Measurements from ENCODE around the gene SRPK2. TPM values are rescaled to one million over a fixed set of nuclear protein-coding genes. Genes with fewer than 3 reads are reported as not detected.
"Not testable (repeated sequence)": the region's sequence is repeated elsewhere in the genome, so short reads cannot be mapped to it uniquely, and the experiment has no call there.

SRPK2 gene
- total RNA-seq, 1 experiment from 2014 or later: 17.4 TPM

DNA sequence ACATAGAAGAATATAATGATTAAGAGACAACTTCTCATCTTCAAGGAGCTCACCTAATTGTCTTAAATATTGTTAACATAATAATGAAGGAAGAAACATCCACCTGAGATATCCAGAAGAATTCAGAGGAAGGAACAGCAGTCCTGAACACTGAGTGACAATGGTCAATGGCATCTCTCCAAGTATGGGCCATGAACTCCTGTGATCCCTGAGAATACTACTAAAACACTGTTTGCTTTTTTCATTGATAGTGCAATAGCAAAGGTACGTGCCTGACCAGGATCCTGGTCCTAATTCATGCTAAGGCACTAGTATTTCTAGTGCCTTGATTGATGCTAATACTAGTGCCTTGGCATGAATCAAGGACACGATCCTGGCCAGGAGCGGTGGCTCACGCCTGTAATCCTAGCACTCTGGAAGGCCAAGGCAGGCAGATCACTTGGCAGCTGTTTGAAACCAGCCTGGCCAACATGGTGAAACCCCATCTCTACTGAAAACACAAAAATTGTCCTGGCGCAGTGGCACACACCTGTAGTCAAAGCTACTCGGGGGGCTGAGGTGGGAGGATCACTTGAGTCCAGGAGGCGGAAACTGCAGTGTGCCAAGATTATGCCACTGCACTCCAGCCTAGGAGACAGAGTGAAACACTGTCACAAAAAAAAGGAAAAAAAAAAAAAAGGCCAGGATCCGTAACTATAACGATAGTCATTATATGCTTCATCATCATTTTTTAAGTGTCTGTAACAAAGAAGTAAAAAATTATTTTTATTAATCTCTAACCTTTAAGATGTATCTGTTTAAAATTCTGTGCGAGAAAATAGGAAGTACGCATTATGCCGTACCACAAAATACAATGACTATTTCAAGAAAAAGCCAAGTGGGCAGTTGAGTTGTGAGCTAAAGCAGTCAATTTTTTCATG, 49.1 kb downstream of the SRPK2 start:
- no peak for DNase-seq (ENCODE audit: low spot score)

DNA sequence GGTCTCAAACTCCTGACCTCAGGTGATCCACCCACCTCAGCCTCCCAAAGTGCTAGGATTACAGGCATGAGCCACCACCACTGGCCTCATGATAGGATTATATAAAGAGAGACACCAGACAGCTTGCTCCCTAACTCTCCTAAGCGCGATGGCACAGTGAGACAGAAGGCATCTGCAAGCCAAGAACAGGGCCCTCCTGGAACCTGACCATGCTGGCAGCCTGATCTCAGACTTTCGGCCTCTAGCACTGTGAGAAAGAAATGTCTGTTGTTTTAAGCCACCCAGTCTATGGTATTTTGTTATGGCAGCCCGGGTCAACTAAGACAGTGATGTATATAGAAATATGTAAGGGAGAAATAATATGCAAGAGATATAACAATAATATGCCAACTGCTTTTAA, 51.2 kb downstream of the SRPK2 start:
- DNase-seq (ENCODE audit: low spot score): no peak

DNA sequence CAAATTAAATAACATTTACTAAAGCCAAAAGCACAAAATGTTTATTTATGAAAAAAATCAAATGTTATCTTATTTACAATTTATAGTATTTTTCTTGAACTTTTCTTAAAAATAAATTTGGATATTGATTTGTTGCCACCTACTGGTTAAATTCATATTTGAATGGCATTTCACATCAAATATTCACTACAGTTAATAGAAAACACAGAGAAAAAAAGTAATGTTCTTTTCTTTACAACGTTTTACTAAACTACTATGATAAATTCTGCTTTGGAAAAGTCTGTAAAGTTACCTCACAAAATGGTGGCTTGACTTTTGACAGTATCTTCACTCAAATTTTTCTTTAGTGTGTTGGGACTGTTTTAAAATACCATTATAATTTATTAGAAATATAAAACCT, 52.7 kb downstream of the SRPK2 start:
- DNase-seq (ENCODE audit: low spot score): peak; percentile 50

DNA sequence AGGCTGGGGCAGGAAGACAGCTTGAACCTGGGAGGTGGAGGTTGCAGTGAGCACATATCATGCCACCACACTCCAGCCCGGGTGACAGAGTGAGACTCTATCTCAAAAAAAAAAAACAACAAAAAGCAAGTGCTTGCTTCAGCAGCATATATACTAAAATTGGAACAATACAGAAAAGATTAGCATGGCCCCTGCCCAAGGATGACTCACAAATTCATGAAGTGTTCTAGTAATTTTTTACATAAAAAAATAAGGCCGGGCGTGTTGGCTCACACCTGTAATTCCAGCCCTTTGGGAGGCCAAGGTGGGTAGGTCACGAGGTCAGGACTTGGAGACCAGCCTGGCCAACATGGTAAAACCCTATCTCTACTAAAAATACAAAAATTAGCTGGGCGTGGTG, 56.1 kb downstream of the SRPK2 start:
- not testable (repeated sequence) for DNase-seq (ENCODE audit: low spot score)

DNA sequence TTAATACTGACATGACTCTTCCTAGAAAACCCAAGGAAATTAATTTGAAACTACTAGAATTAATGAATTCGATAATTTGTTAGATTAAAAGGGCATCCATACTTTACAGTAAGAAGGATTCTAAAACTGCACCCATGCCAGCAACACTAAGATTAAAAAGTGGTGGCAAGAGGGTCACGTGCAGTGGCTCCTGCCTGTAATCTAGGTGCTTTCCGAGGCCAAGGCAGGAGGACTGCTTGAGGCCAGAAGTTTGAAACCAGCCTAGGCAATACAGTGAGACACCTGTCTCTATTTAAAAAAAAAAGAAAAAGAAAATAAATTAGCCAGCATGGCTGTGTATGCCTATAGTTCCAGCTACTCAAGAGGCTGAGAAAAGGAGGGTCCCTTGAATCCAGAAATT, 58.2 kb downstream of the SRPK2 start:
- DNase-seq (ENCODE audit: low spot score): no peak

DNA sequence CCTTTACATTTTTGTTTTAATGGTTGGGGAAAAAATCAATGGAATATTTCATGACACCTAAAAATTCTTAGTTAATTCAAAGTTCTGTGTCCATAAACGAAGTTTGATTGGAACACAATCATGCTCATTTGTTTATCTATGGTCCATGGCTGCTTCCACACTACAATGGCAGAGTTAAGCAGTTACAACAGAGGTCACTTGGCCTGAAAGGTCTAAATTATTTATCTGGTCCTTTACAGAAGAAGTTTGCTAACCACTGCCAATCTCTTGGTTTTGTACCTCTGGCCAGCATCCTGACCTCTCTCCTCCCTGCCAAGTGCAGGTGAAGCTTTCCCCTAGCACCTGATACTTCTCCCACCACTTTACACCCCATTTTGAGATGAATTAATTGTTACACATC, 61.5 kb downstream of the SRPK2 start:
- no peak for DNase-seq (ENCODE audit: low spot score)

DNA sequence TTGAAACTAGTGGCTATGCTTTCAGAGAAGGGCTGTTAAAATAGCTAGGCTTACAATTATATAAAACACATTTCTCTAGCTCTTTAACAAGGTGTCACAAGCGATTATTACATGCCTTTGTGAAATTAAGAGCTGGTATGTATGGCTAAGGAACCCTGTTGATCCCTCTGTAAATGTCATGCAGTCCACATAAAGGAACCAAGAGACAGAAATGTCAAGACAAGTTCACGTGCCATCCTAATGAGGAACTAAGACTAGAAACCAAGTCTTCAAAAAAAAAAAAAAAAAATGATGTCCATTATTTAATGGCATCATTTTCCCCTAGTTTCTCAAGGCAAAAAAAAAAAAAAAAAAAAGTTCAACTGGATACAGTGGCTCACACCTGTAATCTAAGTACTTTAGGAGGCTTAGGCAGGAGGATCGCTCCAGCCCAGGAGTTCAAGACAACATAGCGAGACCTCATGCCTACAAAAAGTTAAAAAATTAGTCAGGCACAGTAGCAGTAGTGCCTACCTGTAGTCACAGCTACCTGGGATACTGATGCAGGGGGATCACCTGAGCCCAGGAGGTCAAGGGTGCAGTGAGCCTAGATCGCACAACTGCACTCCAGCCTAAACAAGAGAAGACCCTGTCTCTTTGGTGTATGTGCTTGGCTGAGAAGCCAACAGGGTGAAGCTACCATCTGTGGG, 63.4 kb downstream of the SRPK2 start:
- no peak for DNase-seq (ENCODE audit: low spot score)

DNA sequence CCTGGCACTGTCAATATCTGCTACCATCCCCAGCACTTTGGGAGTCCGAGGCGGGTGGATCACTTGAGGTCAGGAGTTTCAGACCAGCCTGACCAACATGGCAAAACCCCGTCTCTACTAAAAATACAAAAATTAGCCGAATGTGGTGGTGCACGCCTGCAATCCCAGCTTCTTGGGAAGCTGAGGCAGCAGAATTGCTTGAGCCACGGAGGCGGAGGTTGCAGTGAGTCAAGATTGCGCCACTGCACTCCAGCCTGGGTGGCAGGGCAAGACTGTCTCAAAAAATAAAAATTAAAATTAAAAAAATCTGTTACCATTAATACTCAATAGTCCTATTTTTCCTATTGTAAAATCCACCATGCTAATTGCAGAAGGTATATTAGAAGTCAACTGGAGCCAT, 64.1 kb downstream of the SRPK2 start:
- DNase-seq (ENCODE audit: low spot score): not testable (repeated sequence)

DNA sequence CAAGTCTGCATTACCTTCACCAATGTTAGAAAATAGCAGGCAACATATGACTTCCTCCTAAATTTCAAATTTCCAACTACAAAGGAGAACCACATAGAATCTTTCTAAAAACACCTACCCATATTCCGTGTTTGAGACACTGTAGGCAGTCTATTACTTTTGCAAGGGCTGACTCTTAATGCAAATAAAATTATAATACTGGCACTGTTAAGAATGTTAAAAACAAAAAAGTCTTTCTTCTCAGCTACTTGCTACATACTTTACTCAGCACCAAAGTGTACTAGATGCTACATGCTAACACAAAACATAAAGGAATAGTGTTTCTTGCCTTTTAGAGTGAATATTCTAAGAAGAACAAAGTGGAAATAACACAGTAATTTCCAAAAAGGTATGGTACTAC, 65.4 kb downstream of the SRPK2 start:
- no peak for DNase-seq (ENCODE audit: low spot score)

DNA sequence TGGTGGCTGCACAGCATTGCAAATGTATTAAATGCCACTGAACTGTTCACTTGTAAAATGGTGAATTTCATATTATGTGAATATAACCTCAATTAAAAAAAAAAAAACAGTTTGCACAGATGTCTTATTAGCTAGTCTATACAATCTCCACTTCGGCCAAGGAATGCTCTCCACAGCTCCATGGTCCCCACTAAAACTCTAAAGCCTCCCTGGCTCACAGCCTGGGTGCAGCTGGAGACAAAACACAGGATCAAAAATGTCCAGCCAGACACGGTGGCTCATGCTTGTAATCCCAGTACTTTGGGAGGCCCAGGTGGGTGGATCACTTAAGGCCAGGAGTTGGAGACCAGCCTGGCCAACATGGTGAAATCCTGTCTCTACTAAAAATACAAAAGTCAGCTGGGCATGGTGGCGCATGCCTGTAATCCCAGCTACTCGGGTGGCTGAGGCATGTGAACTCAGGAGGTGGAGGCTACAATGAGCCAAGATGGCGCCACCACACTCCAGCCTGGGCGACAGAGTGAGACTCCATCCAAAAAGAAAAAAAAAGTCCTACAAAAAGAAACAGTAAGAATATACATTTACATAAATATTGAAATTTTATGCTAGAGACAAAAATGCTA, 66.0 kb downstream of the SRPK2 start:
- no peak for DNase-seq (ENCODE audit: low spot score)

DNA sequence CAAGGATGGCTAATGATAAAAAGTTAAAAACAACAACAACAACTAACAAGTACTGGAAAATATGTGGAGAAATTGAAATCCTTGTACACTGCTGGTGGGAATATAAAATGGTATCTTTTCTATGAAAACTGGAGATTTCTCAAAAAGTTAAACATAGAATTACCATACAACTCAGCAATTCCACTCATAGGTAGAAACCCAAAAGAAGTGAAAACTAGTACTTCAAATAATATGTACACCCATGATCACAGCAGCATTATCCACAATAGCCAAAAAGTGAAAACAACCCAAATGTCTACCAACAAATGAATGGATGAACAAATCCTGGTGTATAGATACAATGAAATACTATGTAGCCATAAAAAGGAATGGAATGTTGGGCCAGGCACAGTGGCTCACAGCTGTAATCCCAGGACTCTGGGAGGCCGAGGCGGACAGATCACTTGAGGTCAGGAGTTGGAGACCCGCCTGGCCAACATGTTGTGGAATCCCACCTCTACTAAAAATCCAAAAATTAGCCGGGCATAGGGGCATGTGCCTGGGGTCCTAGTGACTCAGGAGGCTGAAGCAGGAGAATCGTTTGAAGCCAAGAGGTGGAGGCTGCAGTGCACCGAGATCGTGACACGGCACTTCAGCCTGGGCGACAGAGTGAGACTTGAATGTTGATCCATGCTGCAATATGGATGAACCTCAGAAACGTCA, 66.8 kb downstream of the SRPK2 start:
- DNase-seq (ENCODE audit: low spot score): no peak

DNA sequence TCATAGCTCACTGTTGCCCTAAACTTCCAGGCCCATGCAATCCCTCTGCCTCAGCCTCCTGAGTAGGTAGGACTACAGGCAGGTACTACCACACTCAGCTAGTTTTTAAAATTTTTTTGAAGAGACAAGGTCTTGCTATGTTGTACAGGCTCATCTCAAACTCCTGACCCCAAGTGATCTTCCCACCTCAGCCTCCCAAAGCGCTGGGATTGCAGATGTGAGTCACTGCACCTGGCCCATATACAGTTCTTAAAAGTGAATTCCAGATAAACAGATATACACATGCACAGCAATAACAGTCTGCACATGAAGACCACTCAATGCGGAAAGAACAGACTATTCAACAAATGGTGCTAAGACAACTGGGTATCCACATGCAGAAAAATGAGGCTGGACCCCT, 67.8 kb downstream of the SRPK2 start:
- no peak for DNase-seq (ENCODE audit: low spot score)

DNA sequence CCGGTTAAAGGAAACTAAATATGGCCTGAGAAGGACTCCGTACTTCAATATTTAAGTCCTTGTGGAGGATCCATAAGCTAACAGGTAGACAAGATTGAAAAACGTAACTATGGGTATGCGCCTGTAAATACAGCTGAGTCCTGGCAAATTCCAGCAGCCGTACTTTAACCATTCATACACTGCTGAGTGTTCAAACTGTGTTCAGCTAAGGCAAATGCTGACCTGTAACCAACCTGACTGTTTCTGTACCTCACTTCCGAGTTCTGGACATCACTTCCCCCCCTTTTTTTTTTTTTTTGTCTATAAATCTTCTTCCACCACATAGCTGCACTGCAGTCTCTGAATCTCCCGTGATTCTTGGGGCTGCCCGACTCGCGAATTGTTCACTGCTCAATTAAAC, 69.1 kb downstream of the SRPK2 start:
- DNase-seq (ENCODE audit: low spot score): no peak

DNA sequence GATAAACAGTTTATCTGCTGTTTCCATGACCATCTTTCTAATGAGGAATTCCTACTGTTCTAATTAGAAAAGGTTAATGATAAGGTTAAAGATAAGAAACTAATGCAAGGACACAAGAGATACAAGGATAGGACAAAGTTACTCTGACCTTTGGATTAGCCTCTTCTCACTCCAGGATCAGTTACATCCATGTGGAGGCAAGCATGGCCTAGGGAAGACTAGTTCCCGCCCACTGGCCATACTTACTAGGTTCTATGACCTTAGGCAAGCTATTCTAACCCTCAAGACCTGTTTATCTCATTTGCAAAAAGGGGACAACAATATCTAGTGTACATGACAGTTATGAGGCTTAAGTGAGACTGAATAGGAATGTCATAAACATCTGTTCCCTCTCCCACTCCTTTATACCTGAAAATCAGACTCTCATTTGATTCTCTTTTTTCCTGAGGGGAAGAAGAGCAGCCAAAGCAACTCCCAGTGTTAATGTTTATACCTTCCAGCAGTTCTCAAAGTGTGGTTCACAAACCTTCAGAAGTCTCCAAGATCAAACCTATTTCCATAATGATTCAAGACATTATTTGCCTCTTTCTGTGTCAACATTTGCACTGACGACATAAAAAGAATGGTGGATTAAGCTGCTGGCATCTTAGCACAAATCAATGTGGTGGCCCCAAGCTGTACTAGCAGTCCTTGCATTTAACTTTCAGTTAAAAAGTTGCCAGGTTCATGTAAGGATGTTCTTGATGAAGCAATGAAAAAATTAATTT, 72.0 kb downstream of the SRPK2 start:
- no peak for DNase-seq (ENCODE audit: low spot score)

DNA sequence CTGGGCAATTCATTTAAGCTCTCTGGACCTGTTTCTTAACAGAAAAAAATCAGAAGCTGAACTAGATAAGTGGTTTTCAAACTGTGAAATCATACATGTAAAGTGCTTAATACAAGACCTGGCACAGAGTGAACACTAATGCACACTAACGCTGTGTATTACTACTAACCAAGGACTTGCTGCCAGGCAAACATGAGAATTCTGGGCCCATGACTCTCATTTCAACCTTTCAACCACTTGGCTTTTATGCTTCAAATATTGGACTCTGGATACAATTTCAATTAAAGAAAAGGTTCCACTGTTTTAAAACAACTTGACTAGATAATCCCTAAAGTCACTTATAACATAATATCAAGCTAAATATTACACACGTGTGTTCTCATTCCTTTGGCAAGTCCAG, 73.4 kb downstream of the SRPK2 start:
- no peak for DNase-seq (ENCODE audit: low spot score)

DNA sequence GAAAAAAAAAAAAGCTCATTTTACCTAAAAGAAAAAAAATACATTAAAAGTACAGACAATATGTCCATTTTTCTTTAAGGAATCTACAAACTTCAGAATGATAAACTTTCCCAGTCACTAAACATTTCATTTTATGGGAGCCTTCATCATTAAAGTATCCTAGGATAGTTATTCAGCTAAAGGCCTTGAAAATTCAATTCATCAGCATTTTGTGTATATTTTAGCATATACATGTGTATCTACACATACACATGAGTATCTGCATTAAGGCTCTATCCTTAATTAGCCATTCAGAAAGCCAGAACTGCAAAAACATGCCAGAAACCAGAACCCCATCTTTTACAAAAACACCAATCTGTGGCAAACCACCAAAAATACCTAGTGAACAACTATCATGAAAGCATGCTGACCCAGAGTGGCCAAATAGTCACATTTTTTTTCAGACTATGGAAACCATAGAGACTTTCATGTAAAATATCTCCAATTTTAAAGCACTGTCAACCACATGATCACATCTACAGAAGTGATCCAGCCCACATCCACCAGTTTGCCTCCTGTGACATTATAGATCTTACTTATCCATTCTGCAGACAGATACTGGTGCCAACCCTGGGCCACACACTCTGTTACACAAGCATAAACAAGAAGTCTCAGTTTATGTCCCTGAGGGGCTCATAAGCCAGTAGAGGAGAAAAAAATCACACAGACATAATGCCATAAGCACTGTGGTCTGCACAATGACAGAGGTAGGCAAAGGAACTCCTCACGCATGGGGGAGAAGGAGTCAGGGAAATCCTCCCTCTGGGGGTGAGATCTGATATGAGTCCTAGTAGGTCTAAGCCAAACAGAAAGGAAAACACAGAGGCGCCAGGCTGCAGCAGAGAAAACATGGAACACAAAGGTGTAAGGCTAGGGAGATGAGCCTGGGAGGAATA, 79.2 kb downstream of the SRPK2 start:
- DNase-seq (ENCODE audit: low spot score): no peak

DNA sequence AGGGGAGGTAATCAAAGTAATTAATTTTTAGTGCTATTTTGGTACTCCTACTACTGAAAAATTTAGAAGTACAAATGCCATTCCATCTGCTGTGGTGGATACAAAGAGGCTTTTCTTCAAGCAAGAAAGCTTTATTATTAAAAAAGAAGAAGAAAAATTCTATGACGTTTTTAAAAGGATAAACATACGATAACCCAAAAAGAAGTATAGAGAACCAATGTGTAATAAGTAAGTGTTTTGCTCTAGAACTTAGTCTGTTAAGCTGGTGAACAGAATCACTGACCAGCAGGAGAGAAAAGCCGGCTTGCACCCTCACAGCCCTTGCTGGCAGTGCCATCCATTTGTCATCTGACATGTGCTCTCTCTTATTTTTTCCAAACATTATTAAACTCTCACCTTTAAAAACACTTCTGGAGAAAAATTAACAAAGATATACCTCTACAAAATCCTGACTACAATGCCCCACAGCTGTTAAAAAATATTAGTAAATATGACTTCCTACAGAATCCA, 81.5 kb downstream of the SRPK2 start:
- DNase-seq (ENCODE audit: low spot score): no peak

DNA sequence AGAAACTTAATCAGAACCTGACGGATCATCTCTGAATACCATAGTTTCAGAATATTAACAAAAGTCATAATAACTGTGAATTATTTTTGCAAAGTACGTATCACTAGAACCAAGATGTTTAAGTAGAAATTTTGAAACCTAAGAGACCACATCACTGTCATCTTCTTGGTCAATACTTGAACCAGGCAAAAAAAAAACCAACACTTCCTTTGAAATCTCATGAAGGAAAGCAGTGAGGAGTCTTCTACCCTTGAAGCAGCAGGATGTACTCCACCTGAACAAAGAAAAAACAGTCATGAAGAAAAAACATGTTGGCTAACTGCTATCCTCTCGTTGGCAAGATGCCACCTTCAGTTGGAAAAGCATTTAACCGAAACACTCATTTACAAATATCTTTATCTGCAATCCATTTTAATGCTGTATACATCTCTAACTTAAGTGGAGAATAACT, 82.4 kb downstream of the SRPK2 start:
- no peak for DNase-seq (ENCODE audit: low spot score)

DNA sequence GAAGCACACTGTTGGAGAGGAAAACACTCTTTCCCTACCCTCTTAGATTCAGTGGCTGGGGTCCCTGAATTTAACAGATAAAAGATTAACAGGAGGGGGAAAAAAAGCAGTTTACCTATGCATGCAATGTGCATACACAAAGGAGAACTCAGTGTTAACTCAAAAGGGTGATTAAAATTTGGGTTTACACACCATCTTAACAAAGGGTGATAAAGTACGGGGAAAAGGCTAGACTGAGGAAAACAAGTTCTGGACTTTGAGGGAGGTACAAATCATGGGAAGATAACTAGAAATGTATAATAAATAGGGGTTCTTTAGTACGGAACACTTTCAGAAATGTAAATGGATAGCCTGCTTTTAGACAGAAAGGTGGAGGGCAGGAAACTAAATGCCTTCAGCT, 83.1 kb downstream of the SRPK2 start:
- no peak for DNase-seq (ENCODE audit: low spot score)
